IMR-90 (cell line): ENCODE measurements around the gene PPM1F. TPM values are rescaled to one million over a fixed set of nuclear protein-coding genes. Genes with fewer than 3 reads are reported as not detected.

Experiments
- ATAC-seq: fragments of 200-7000 bp; cut with Tn5 transposase; 2 replicates; pipeline ENCODE4 v1.9.1; 2020; ENCODE audit warnings: low read depth, mild to moderate bottlenecking, moderate library complexity
- BruUV-seq: library from RNA; stranded (reverse); fragments of 400-500 nt; replicated peaks from 2 replicates; lab custom pipeline; 2021; lab: Mats Ljungman, UMichigan
- CTCF ChIA-PET: fragments of 300-600 bp; formaldehyde crosslinking; extraction: SDS; loops from one replicate; lab custom pipeline; 2021; ENCODE audit warnings: antibody characterized with exemption; lab: Yijun Ruan, JAX
- POLR2A ChIA-PET: fragments of 300-600 bp; sonication (Branson Sonifier 250); formaldehyde crosslinking; loops from one replicate; lab custom pipeline; 2022; ENCODE audit warnings: antibody characterized with exemption; ENCODE audit not compliant: unreplicated experiment; lab: Charles Lee
- DNase-seq: peaks from one replicate; pipeline ENCODE4 v3.0.0; 2013
- H2AFZ ChIP-seq: replicated peaks from 2 replicates; pipeline ENCODE3; 2013; ENCODE audit warnings: low read length, mild to moderate bottlenecking; ENCODE audit not compliant: poor library complexity
- H2AK5ac ChIP-seq: 2 replicates; pipeline ENCODE4 v1.6.1; 2013; ENCODE audit warnings: low read depth, low read length, inconsistent platforms
- H2AK9ac ChIP-seq: replicated peaks from 2 replicates; pipeline ENCODE3; 2013; ENCODE audit warnings: mild to moderate bottlenecking, low read depth, low read length, moderate library complexity; ENCODE audit not compliant: poor library complexity
- H2BK120ac ChIP-seq: 2 replicates; pipeline ENCODE4 v1.6.1; 2013; ENCODE audit warnings: low read depth, low read length, inconsistent platforms
- H2BK15ac ChIP-seq: 3 replicates; pipeline ENCODE4 v1.6.1; 2013; ENCODE audit warnings: low read depth, low read length, inconsistent platforms
- H2BK20ac ChIP-seq: 2 replicates; pipeline ENCODE4 v1.6.1; 2013; ENCODE audit warnings: low read depth, mild to moderate bottlenecking, inconsistent platforms, low read length, moderate library complexity
- H2BK5ac ChIP-seq: 2 replicates; pipeline ENCODE4 v1.6.1; 2013; ENCODE audit warnings: mild to moderate bottlenecking, low read depth, low read length, inconsistent platforms; ENCODE audit not compliant: poor library complexity, severe bottlenecking
- H3K14ac ChIP-seq: replicated peaks from 2 replicates; pipeline ENCODE4 v1.6.1; 2013; ENCODE audit warnings: low read depth, low read length, inconsistent platforms
- H3K18ac ChIP-seq: 2 replicates; pipeline ENCODE4 v1.6.1; 2013; ENCODE audit warnings: low read depth, low read length, control low read depth
- H3K23ac ChIP-seq: 2 replicates; pipeline ENCODE4 v1.6.1; 2013; ENCODE audit warnings: low read depth, low read length, inconsistent platforms
- H3K27ac ChIP-seq: 2 replicates; pipeline ENCODE4 v1.5.1; 2013; ENCODE audit warnings: mild to moderate bottlenecking, control low read depth, low read length; ENCODE audit not compliant: insufficient read depth
- H3K27me3 ChIP-seq: 2 replicates; pipeline ENCODE4 v1.6.1; 2013; ENCODE audit warnings: low read length; ENCODE audit not compliant: control insufficient read depth, insufficient read depth
- H3K36me3 ChIP-seq: 2 replicates; pipeline ENCODE4 v1.6.1; 2013; ENCODE audit warnings: low read length, mixed read lengths; ENCODE audit not compliant: control insufficient read depth, insufficient read depth
- H3K4ac ChIP-seq: 2 replicates; pipeline ENCODE4 v1.6.1; 2013; ENCODE audit warnings: low read depth, low read length, inconsistent platforms
- H3K4me1 ChIP-seq: 2 replicates; pipeline ENCODE4 v1.6.1; 2013; ENCODE audit warnings: low read length, mixed read lengths; ENCODE audit not compliant: control insufficient read depth, insufficient read depth
- H3K4me2 ChIP-seq: 2 replicates; pipeline ENCODE4 v1.6.1; 2013; ENCODE audit warnings: low read depth, mild to moderate bottlenecking, control low read depth, low read length, moderate library complexity
- H3K4me3 ChIP-seq: 2 replicates; pipeline ENCODE4 v1.5.1; 2013; ENCODE audit warnings: low read depth, mild to moderate bottlenecking, control low read depth, low read length, moderate library complexity; ENCODE audit not compliant: insufficient read depth
- H3K56ac ChIP-seq: 2 replicates; pipeline ENCODE4 v1.6.1; 2013; ENCODE audit warnings: low read length, inconsistent platforms; ENCODE audit not compliant: insufficient read depth; ENCODE audit errors: extremely low read depth
- H3K79me1 ChIP-seq, 2 experiments: 2 replicates each; pipeline ENCODE4 v1.6.1; 2013; ENCODE audit warnings: low read length in 2 of 2, inconsistent platforms in 1 of 2, low read depth in 1 of 2
- H3K9ac ChIP-seq: 2 replicates; pipeline ENCODE4 v1.6.1; 2013; ENCODE audit warnings: low read depth, low read length, control low read depth
- H3K9me1 ChIP-seq: 2 replicates; pipeline ENCODE4 v1.6.1; 2013; ENCODE audit warnings: low read length, inconsistent platforms; ENCODE audit not compliant: insufficient read depth
- H3K9me3 ChIP-seq: 2 replicates; pipeline ENCODE4 v1.6.1; 2013; ENCODE audit warnings: low read length; ENCODE audit not compliant: control insufficient read depth, insufficient read depth
- H4K20me1 ChIP-seq: 2 replicates; pipeline ENCODE4 v1.6.1; 2013; ENCODE audit warnings: low read length, inconsistent platforms; ENCODE audit not compliant: insufficient read depth
- H4K5ac ChIP-seq: 2 replicates; pipeline ENCODE4 v1.6.1; 2013; ENCODE audit warnings: mild to moderate bottlenecking, low read depth, low read length, control low read depth
- H4K8ac ChIP-seq, 2 experiments: 2 replicates each; pipeline ENCODE4 v1.6.1; 2013; ENCODE audit warnings: low read depth in 2 of 2, low read length in 2 of 2, control low read depth in 1 of 2, inconsistent platforms in 1 of 2
- H4K91ac ChIP-seq: 2 replicates; pipeline ENCODE4 v1.6.1; 2013; ENCODE audit warnings: low read depth, low read length, inconsistent platforms; ENCODE audit not compliant: insufficient read depth
- BHLHE40 ChIP-seq: fragments of 150-350 bp; IDR thresholded peaks from 2 replicates; pipeline ENCODE4 v1.6.1; 2016; ENCODE audit warnings: mild to moderate bottlenecking, low read depth, low read length
- CEBPB ChIP-seq: IDR thresholded peaks from 2 replicates; pipeline ENCODE4 v1.6.1; 2012; ENCODE audit warnings: low read depth, low read length, improper control_type of control experiment
- CHD1 ChIP-seq: IDR thresholded peaks from 2 replicates; pipeline ENCODE4 v1.6.1; 2012; ENCODE audit warnings: low read depth, low read length, improper control_type of control experiment
- FOS ChIP-seq: fragments of 150-350 bp; IDR thresholded peaks from 2 replicates; pipeline ENCODE4 v1.6.1; 2016; ENCODE audit warnings: low read depth, low read length
- MAFK ChIP-seq: IDR thresholded peaks from 2 replicates; pipeline ENCODE4 v1.6.1; 2012; ENCODE audit warnings: low read depth, low read length, improper control_type of control experiment
- MAZ ChIP-seq: IDR thresholded peaks from 2 replicates; pipeline ENCODE4 v1.6.1; 2012; ENCODE audit warnings: low read depth, mild to moderate bottlenecking, low read length, improper control_type of control experiment, moderate library complexity, borderline replicate concordance
- MXI1 ChIP-seq: IDR thresholded peaks from 2 replicates; pipeline ENCODE4 v1.6.1; 2012; ENCODE audit warnings: low read depth, mild to moderate bottlenecking, low read length, moderate library complexity, borderline replicate concordance
- NFE2L2 ChIP-seq: fragments of 150-350 bp; IDR thresholded peaks from 2 replicates; pipeline ENCODE4 v1.6.1; 2016; ENCODE audit warnings: low read depth, mild to moderate bottlenecking, low read length
- POLR2A ChIP-seq: IDR thresholded peaks from 2 replicates; pipeline ENCODE4 v1.6.1; 2012; ENCODE audit warnings: mild to moderate bottlenecking, low read depth, low read length
- RAD21 ChIP-seq: IDR thresholded peaks from 2 replicates; pipeline ENCODE4 v1.6.1; 2012; ENCODE audit warnings: low read length, improper control_type of control experiment
- RCOR1 ChIP-seq: IDR thresholded peaks from 2 replicates; pipeline ENCODE4 v1.6.1; 2012; ENCODE audit warnings: mild to moderate bottlenecking, low read length, improper control_type of control experiment; ENCODE audit not compliant: insufficient replicate concordance
- RFX5 ChIP-seq: IDR thresholded peaks from 2 replicates; pipeline ENCODE4 v1.8.0; 2012; ENCODE audit warnings: low read depth, mild to moderate bottlenecking, low read length, moderate library complexity
- SMC3 ChIP-seq: fragments of 150-350 bp; IDR thresholded peaks from 2 replicates; pipeline ENCODE4 v1.6.1; 2016; ENCODE audit warnings: low read depth, mild to moderate bottlenecking, antibody characterized with exemption, low read length, moderate library complexity
- WGBS, 2 experiments: methylation state at CpG; one replicate each; pipeline versions ENCODE4 v1.1.5 to v1.1.7; 2013; ENCODE audit warnings: missing lambda C conversion rate in 2 of 2; ENCODE audit not compliant: insufficient read length in 1 of 2; ENCODE audit errors: extremely low coverage in 2 of 2; 5-methylcytosine and 5-hydroxymethylcytosine counted together
- dilution Hi-C: fragments of 300-500 bp; cut with HindIII; formaldehyde crosslinking; loops from one replicate; pipeline ENCODE4 v1.14.3; 2018; ENCODE audit warnings: low sequenced_read_pairs; ENCODE audit not compliant: unreplicated experiment
- in situ Hi-C: fragments of 300-500 bp; cut with MboI; formaldehyde crosslinking; loops from 3 replicates; pipeline ENCODE4 v1.14.3; 2019; ENCODE audit warnings: low sequenced_read_pairs, inconsistent platforms, mixed read lengths
- intact Hi-C: fragments of 100-400 bp; cut with micrococcal nuclease; formaldehyde crosslinking; loops from 2 replicates; pipeline ENCODE4 v1.10.0; 2022
- polyA plus RNA-seq, 3 experiments: library from polyadenylated mRNA; depleted of rRNA; stranded (reverse); fragments of >200 nt; gene quantifications; 2 replicates each; pipeline ENCODE4 v1.2.3, GENCODE V29; 2012; ENCODE audit warnings: low replicate concordance in 1 of 3
- total RNA-seq: library from RNA; depleted of rRNA; stranded (reverse); fragments of >200 nt; gene quantifications from 2 replicates; pipeline ENCODE4 v1.2.3, GENCODE V29; 2012
- TF ChIP-seq, protein P1 (sequence below): fragments of 150-350 bp; IDR thresholded peaks from 2 replicates; pipeline ENCODE4 v1.6.1; 2016; ENCODE audit warnings: low read depth, mild to moderate bottlenecking, low read length, moderate library complexity, borderline replicate concordance
- TF ChIP-seq, protein P2 (sequence below): conservative IDR thresholded peaks from 2 replicates; pipeline ENCODE4 v1.5.1; 2012; ENCODE audit warnings: mild to moderate bottlenecking, low read depth, low read length, improper control_type of control experiment
- TF ChIP-seq, protein P3 (sequence below): fragments of 150-350 bp; IDR thresholded peaks from 2 replicates; pipeline ENCODE4 v1.6.1; 2017; ENCODE audit warnings: mild to moderate bottlenecking, antibody characterized with exemption, low read length, low read depth

PPM1F gene
- total and polyA plus RNA-seq, 2 of the 4 experiments (the other 2 are of a cell fraction): 20.8 to 30.3 TPM

DNA sequence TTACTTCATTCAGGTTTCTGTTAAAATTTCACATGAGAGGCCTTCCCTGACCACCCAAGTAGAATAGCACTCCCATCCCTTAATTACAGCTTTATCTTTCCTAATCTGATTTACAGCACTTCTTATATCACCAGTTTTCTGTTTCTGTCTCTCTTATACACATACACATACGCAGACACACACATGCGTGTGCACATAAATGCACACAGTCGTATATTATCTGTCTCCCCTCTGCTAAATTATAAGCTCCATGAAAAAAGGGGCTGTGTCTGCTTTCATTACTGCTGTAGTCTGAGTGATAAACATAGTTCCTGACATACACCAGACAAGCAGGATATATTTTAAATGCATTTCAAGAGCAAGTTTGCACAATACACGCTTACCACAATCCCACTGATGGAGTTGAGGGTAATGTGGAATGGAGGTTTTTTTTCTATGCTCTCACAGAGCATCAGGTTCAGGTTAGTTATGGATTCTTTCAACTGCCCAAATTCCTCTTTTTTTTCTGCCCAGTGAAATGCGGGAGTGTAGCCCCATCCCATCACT, 43.6 kb upstream of the PPM1F start:
- dilution Hi-C loops: no loop called here
- Histone ChIP-seq H3K18ac (no peak overlapping the region), H2AK5ac (no peak overlapping the region), H3K79me1 (no peaks in the 10 kb centered on the region), H3K27ac (no peak overlapping the region), H3K4me2 (no peak overlapping the region), H2BK15ac (no peak overlapping the region), H4K91ac (no peak overlapping the region), H3K9me3 (no peaks in the 10 kb centered on the region), H2AFZ (no peak overlapping the region), H3K9me1 (no peaks in the 10 kb centered on the region), H3K36me3 (no peaks in the 10 kb centered on the region), H4K5ac (no peak overlapping the region), H3K4ac (no peak overlapping the region), H3K27me3 (peaks cover 53% of the 10 kb centered on the region), H2BK120ac (no peak overlapping the region), H4K8ac (no peak overlapping the region), H3K9ac (no peak overlapping the region), H3K56ac (no peak overlapping the region), H3K4me1 (no peaks in the 10 kb centered on the region), H4K20me1 (no peaks in the 10 kb centered on the region), H2AK9ac (no peak overlapping the region), H2BK20ac (no peak overlapping the region), H3K23ac (no peak overlapping the region), H2BK5ac (no peak overlapping the region), H3K14ac (no peak overlapping the region), H3K4me3 (no peak overlapping the region)
- intact Hi-C loops: no loop called here
- DNase-seq (no peak), ATAC-seq (no peak)
- CTCF ChIA-PET: no interaction called here
- TF ChIP-seq BHLHE40: no peak
- no peak for TF ChIP-seq FOS
- TF ChIP-seq CEBPB: no peak
- TF ChIP-seq RCOR1: no peak
- TF ChIP-seq, protein P1, sequence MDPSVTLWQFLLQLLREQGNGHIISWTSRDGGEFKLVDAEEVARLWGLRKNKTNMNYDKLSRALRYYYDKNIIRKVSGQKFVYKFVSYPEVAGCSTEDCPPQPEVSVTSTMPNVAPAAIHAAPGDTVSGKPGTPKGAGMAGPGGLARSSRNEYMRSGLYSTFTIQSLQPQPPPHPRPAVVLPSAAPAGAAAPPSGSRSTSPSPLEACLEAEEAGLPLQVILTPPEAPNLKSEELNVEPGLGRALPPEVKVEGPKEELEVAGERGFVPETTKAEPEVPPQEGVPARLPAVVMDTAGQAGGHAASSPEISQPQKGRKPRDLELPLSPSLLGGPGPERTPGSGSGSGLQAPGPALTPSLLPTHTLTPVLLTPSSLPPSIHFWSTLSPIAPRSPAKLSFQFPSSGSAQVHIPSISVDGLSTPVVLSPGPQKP: no peak
- no peak for TF ChIP-seq MAZ
- no peak for TF ChIP-seq RFX5
- no peak for TF ChIP-seq NFE2L2
- TF ChIP-seq POLR2A: no peak
- no peak for TF ChIP-seq RAD21
- TF ChIP-seq, protein P2, sequence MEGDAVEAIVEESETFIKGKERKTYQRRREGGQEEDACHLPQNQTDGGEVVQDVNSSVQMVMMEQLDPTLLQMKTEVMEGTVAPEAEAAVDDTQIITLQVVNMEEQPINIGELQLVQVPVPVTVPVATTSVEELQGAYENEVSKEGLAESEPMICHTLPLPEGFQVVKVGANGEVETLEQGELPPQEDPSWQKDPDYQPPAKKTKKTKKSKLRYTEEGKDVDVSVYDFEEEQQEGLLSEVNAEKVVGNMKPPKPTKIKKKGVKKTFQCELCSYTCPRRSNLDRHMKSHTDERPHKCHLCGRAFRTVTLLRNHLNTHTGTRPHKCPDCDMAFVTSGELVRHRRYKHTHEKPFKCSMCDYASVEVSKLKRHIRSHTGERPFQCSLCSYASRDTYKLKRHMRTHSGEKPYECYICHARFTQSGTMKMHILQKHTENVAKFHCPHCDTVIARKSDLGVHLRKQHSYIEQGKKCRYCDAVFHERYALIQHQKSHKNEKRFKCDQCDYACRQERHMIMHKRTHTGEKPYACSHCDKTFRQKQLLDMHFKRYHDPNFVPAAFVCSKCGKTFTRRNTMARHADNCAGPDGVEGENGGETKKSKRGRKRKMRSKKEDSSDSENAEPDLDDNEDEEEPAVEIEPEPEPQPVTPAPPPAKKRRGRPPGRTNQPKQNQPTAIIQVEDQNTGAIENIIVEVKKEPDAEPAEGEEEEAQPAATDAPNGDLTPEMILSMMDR: no peak
- TF ChIP-seq SMC3: no peak
- TF ChIP-seq MAFK: no peak
- TF ChIP-seq CHD1: no peak
- no peak for TF ChIP-seq MXI1
- TF ChIP-seq, protein P3, sequence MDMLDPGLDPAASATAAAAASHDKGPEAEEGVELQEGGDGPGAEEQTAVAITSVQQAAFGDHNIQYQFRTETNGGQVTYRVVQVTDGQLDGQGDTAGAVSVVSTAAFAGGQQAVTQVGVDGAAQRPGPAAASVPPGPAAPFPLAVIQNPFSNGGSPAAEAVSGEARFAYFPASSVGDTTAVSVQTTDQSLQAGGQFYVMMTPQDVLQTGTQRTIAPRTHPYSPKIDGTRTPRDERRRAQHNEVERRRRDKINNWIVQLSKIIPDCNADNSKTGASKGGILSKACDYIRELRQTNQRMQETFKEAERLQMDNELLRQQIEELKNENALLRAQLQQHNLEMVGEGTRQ: no peak
- WGBS, 2 experiments: 43% methylated on average over 3 of the region's 5 CpGs; no CpG with 5 or more reads in 1 of the 2 experiments
- in situ Hi-C loops: no loop called here
- POLR2A ChIA-PET: no interaction called here
- no TSS peak for BruUV-seq
